H1 (cell line): ENCODE measurements around the gene ITGB2. TPM values are rescaled to one million over a fixed set of nuclear protein-coding genes. Genes with fewer than 3 reads are reported as not detected.

Source experiments
- CTCF ChIA-PET: fragments of 300-600 bp; sonication (Branson Sonifier 250); formaldehyde crosslinking; loops from one replicate; lab custom pipeline; 2021; ENCODE audit not compliant: partially characterized antibody; lab: Charles Lee
- POLR2A ChIA-PET: fragments of 300-600 bp; sonication (Branson Sonifier 250); formaldehyde crosslinking; loops from one replicate; lab custom pipeline; 2021; ENCODE audit warnings: inconsistent platforms; ENCODE audit not compliant: partially characterized antibody; lab: Charles Lee
- DNase-seq, 2 experiments: peaks; one replicate each; pipeline versions ENCODE4 v3.0.0 to v3.0.0-alpha.2; 2010 to 2022; ENCODE audit warnings: low spot score in 2 of 2, low read depth in 1 of 2, mixed read lengths in 1 of 2
- FAIRE-seq: peaks from 2 replicates; lab custom pipeline; 2011; peaks lifted over from hg19 to GRCh38; lab: Jason Lieb, UNC
- H2AFZ ChIP-seq: 2 replicates; pipeline ENCODE4 v1.8.1; 2012; ENCODE audit warnings: low read length, inconsistent platforms
- H2AK5ac ChIP-seq: 2 replicates; pipeline ENCODE4 v1.6.1; 2013; ENCODE audit warnings: low read depth, low read length
- H2BK120ac ChIP-seq: replicated peaks from 2 replicates; pipeline ENCODE3; 2013; ENCODE audit warnings: low read depth, low read length, inconsistent platforms
- H2BK12ac ChIP-seq: 2 replicates; pipeline ENCODE4 v1.6.1; 2013; ENCODE audit warnings: low read depth, low read length
- H2BK15ac ChIP-seq: 2 replicates; pipeline ENCODE4 v1.6.1; 2013; ENCODE audit warnings: low read length
- H2BK20ac ChIP-seq: 2 replicates; pipeline ENCODE4 v1.6.1; 2013; ENCODE audit warnings: low read length
- H2BK5ac ChIP-seq: 2 replicates; pipeline ENCODE4 v1.6.1; 2013; ENCODE audit warnings: low read depth, low read length
- H3K14ac ChIP-seq: 2 replicates; pipeline ENCODE4 v1.6.1; 2013; ENCODE audit warnings: inconsistent platforms; ENCODE audit not compliant: insufficient read length
- H3K18ac ChIP-seq: 2 replicates; pipeline ENCODE4 v1.6.1; 2013; ENCODE audit warnings: low read length; ENCODE audit errors: extremely low read depth
- H3K23ac ChIP-seq: 2 replicates; pipeline ENCODE4 v1.6.1; 2013; ENCODE audit warnings: inconsistent platforms; ENCODE audit not compliant: insufficient read length
- H3K23me2 ChIP-seq: 2 replicates; pipeline ENCODE4 v1.6.1; 2013; ENCODE audit warnings: low read depth, low read length
- H3K27ac ChIP-seq: 2 replicates; pipeline ENCODE4 v1.6.1; 2011; ENCODE audit warnings: low read depth, low read length, inconsistent platforms
- H3K27me3 ChIP-seq, 4 experiments: replicated peaks in 1 of 4; 1 replicate in 1 of 4; 2 replicates in 3 of 4; pipeline versions ENCODE4 v1.6.1 to v1.8.1; 2011 to 2013; ENCODE audit warnings: low read length in 3 of 4, mild to moderate bottlenecking in 3 of 4, inconsistent platforms in 2 of 4, mixed read lengths in 2 of 4, moderate library complexity in 1 of 4; ENCODE audit not compliant: control insufficient read depth in 3 of 4, insufficient read depth in 3 of 4; ENCODE audit errors: extremely low read depth in 1 of 4
- H3K36me3 ChIP-seq, 4 experiments: 2 replicates each; pipeline versions ENCODE4 v1.6.1 to v1.8.1; 2011 to 2013; ENCODE audit warnings: mild to moderate bottlenecking in 4 of 4, low read length in 3 of 4, moderate library complexity in 2 of 4, control low read depth in 1 of 4, inconsistent platforms in 1 of 4; ENCODE audit not compliant: insufficient read depth in 4 of 4, control insufficient read depth in 2 of 4
- H3K4ac ChIP-seq: replicated peaks from 2 replicates; pipeline ENCODE3; 2013; ENCODE audit warnings: low read length, low read depth, mixed read lengths, inconsistent platforms; ENCODE audit not compliant: insufficient read length
- H3K4me1 ChIP-seq, 4 experiments: replicated peaks in 1 of 4; 1 replicate in 1 of 4; 2 replicates in 3 of 4; pipeline versions ENCODE4 v1.6.1 to v1.8.1; 2011 to 2013; ENCODE audit warnings: low read length in 3 of 4, inconsistent platforms in 2 of 4, mixed read lengths in 1 of 4; ENCODE audit not compliant: insufficient read depth in 4 of 4, control insufficient read depth in 3 of 4
- H3K4me2 ChIP-seq, 2 experiments: 2 replicates each; pipeline versions ENCODE4 v1.6.1 to v1.8.1; 2011 to 2013; ENCODE audit warnings: low read depth in 2 of 2, low read length in 2 of 2, control low read depth in 1 of 2, inconsistent platforms in 1 of 2, mild to moderate bottlenecking in 1 of 2; ENCODE audit not compliant: insufficient read depth in 1 of 2
- H3K4me3 ChIP-seq, 4 experiments: fragments of 200-600, 300-600 bp in 1 of 4; sonication (generic), shearing (Covaris generic), sonication (Bioruptor Twin) in 1 of 4; 2 replicates each; pipeline versions ENCODE4 v1.5.1 to v1.8.1; 2011 to 2016; ENCODE audit warnings: low read length in 4 of 4, low read depth in 3 of 4, control low read depth in 2 of 4, inconsistent platforms in 2 of 4, mild to moderate bottlenecking in 2 of 4, mixed read lengths in 1 of 4, moderate library complexity in 1 of 4; ENCODE audit not compliant: insufficient read depth in 2 of 4; ENCODE audit errors: extremely low read depth in 1 of 4
- H3K56ac ChIP-seq: replicated peaks from 2 replicates; pipeline ENCODE3; 2013; ENCODE audit warnings: low read depth, mild to moderate bottlenecking, mixed read lengths, low read length, inconsistent platforms; ENCODE audit not compliant: insufficient read length
- H3K79me1 ChIP-seq: 2 replicates; pipeline ENCODE4 v1.6.1; 2013; ENCODE audit warnings: low read depth, low read length, control low read depth
- H3K79me2 ChIP-seq, 2 experiments: 2 replicates each; pipeline versions ENCODE4 v1.6.1 to v1.8.1; 2012 to 2013; ENCODE audit warnings: low read length in 2 of 2, mild to moderate bottlenecking in 2 of 2, inconsistent platforms in 1 of 2; ENCODE audit not compliant: insufficient read depth in 2 of 2, control insufficient read depth in 1 of 2
- H3K9ac ChIP-seq, 4 experiments: replicated peaks in 1 of 4; 1 replicate in 1 of 4; 2 replicates in 3 of 4; pipeline versions ENCODE4 v1.6.1 to v1.8.1; 2011 to 2013; ENCODE audit warnings: low read depth in 3 of 4, low read length in 3 of 4, control low read depth in 2 of 4, mild to moderate bottlenecking in 2 of 4, moderate library complexity in 2 of 4, inconsistent platforms in 1 of 4; ENCODE audit errors: extremely low read depth in 1 of 4
- H3K9me3 ChIP-seq, 2 experiments: 2 replicates each; pipeline versions ENCODE4 v1.6.1 to v1.8.1; 2012 to 2013; ENCODE audit warnings: mild to moderate bottlenecking in 2 of 2, moderate library complexity in 2 of 2, control low read depth in 1 of 2, inconsistent platforms in 1 of 2, low read depth in 1 of 2, low read length in 1 of 2, mixed read lengths in 1 of 2; ENCODE audit not compliant: insufficient read depth in 2 of 2
- H4K20me1 ChIP-seq, 2 experiments: replicated peaks in 1 of 2; 2 replicates each; pipeline versions ENCODE3 to v1.8.1; 2011 to 2013; ENCODE audit warnings: inconsistent platforms in 2 of 2, low read length in 2 of 2, mild to moderate bottlenecking in 1 of 2; ENCODE audit not compliant: insufficient read depth in 2 of 2, control insufficient read depth in 1 of 2
- H4K5ac ChIP-seq: 2 replicates; pipeline ENCODE4 v1.6.1; 2013; ENCODE audit warnings: low read length, low read depth, mixed read lengths, inconsistent platforms; ENCODE audit not compliant: insufficient read length
- H4K8ac ChIP-seq: 2 replicates; pipeline ENCODE4 v1.8.0; 2013; ENCODE audit warnings: mild to moderate bottlenecking, moderate library complexity, low read length, inconsistent platforms; ENCODE audit not compliant: insufficient read depth; ENCODE audit errors: extremely low read depth
- H4K91ac ChIP-seq: replicated peaks from 2 replicates; pipeline ENCODE3; 2013; ENCODE audit warnings: low read length, mixed read lengths, inconsistent platforms; ENCODE audit not compliant: insufficient read length
- CEBPB ChIP-seq: IDR thresholded peaks from 2 replicates; pipeline ENCODE4 v1.6.1; 2012; ENCODE audit warnings: low read depth, low read length
- CHD2 ChIP-seq: IDR thresholded peaks from 2 replicates; pipeline ENCODE4 v1.6.1; 2012; ENCODE audit warnings: low read length, improper control_type of control experiment
- CTBP2 ChIP-seq: IDR thresholded peaks from 2 replicates; pipeline ENCODE4 v1.7.0; 2011; ENCODE audit warnings: borderline replicate concordance, mild to moderate bottlenecking, moderate library complexity, mixed read lengths, low read length; ENCODE audit not compliant: insufficient read depth, insufficient read length
- MAFK ChIP-seq: IDR thresholded peaks from 2 replicates; pipeline ENCODE4 v1.6.1; 2012; ENCODE audit warnings: low read depth, mild to moderate bottlenecking, improper control_type of control experiment, low read length
- RNF2 ChIP-seq: fragments of 200-900, 300-1000 bp; sonication (generic); IDR thresholded peaks from 2 replicates; pipeline ENCODE4 v1.7.1; 2016; ENCODE audit warnings: borderline replicate concordance, low read depth, mild to moderate bottlenecking, antibody characterized with exemption, low read length; ENCODE audit not compliant: poor library complexity, severe bottlenecking; ENCODE audit errors: missing control alignments
- SIN3A ChIP-seq, 2 experiments: IDR thresholded peaks in 1 of 2; conservative IDR thresholded peaks in 1 of 2; 2 replicates each; pipeline ENCODE4 v1.6.1; 2011 to 2012; ENCODE audit warnings: low read length in 2 of 2, improper control_type of control experiment in 1 of 2, low read depth in 1 of 2, mild to moderate bottlenecking in 1 of 2
- SP4 ChIP-seq: IDR thresholded peaks from 2 replicates; pipeline ENCODE4 v1.6.1; 2012; ENCODE audit warnings: low read length, inconsistent platforms
- SRF ChIP-seq: IDR thresholded peaks from 2 replicates; pipeline ENCODE4 v1.6.1; 2011; ENCODE audit warnings: mild to moderate bottlenecking, low read depth, low read length, moderate library complexity
- TBP ChIP-seq: IDR thresholded peaks from 2 replicates; pipeline ENCODE4 v1.6.1; 2011; ENCODE audit warnings: low read depth, low read length, improper control_type of control experiment
- ZNF274 ChIP-seq: IDR thresholded peaks from 2 replicates; pipeline ENCODE4 v1.7.0; 2012; ENCODE audit warnings: low read length, borderline replicate concordance; ENCODE audit errors: extremely low read depth
- WGBS, 2 experiments: shearing (Covaris generic) in 1 of 2; methylation state at CpG; one replicate each; pipeline versions ENCODE4 v1.1.6 to v1.1.7; 2013 to 2015; ENCODE audit warnings: low lambda C conversion rate in 2 of 2, mixed read lengths in 2 of 2, inconsistent platforms in 1 of 2, low coverage in 1 of 2, missing lambda C conversion rate in 1 of 2; ENCODE audit not compliant: insufficient replicate concordance in 2 of 2, insufficient coverage in 1 of 2, insufficient read length in 1 of 2; ENCODE audit errors: extremely low coverage in 1 of 2, missing lambda C conversion rate in 1 of 2; 5-methylcytosine and 5-hydroxymethylcytosine counted together
- polyA plus RNA-seq, 7 experiments: library from polyadenylated mRNA; depleted of rRNA in 3 of 7; stranded (reverse) in 5 of 7; unstranded in 2 of 7; fragments of >200 nt in 5 of 7; fragments of 200-250 nt in 2 of 7; gene quantifications; 1 replicate in 5 of 7; 2 replicates in 1 of 7; 4 replicates in 1 of 7; pipeline versions ENCODE4 v1.2.1 to v1.2.3, GENCODE V29; 2011 to 2013; ENCODE audit warnings: missing spikeins in 2 of 7, mixed read lengths in 2 of 7
- total RNA-seq: library from RNA; stranded (reverse); fragmentation: NEBNext Ultra II Directional; extraction: Animal tissue kit (Norgen Biotek cat#: 25700); gene quantifications from 2 replicates; pipeline ENCODE4 v1.2.1, GENCODE V29; 2021

ITGB2 gene
- total and polyA plus RNA-seq, 2 of the 8 experiments (the other 6 are each of a cell fraction or from before 2014, with no cell fraction given), result 0.24 to 0.63 TPM

- Histone ChIP-seq H3K27me3 (peaks cover 25 to 88% (median 70%) of the 10 kb centered on the region in 4 experiments), H2AFZ (no peak overlapping the region), H3K36me3 (peaks cover 0 to 4% (median 0%) of the 10 kb centered on the region in 4 experiments; a peak in 1 of 8 replicates), H2AK5ac (no peak overlapping the region), H4K8ac (no peak overlapping the region), H2BK120ac (no peak overlapping the region), H3K18ac (no peak overlapping the region), H2BK12ac (peak overlapping the region; percentile 75; the same call in 1 of the 2 replicates), H4K91ac (no peak overlapping the region), H3K9ac (no peak overlapping the region), H3K79me2 (no peaks in the 10 kb centered on the region), H3K27ac (no peak overlapping the region), H3K4me1 (peaks cover 0 to 30% (median 20%) of the 10 kb centered on the region in 4 experiments; a peak in 5 of 7 replicates), H3K79me1 (no peaks in the 10 kb centered on the region), H3K56ac (no peak overlapping the region), H3K4ac (no peak overlapping the region), H4K5ac (no peak overlapping the region), H4K20me1 (peaks cover 0 to 3% of the 10 kb centered on the region in 2 experiments), H2BK20ac (0 out of 2 replicates have a peak overlapping the region, but pooled peaks have one; percentile 72), H3K9me3 (no peaks in the 10 kb centered on the region), H3K23me2 (peaks cover 7% of the 10 kb centered on the region; the same call in 1 of the 2 replicates), H3K23ac (no peak overlapping the region), H3K4me2 (no peak overlapping the region), H3K4me3 (no peak overlapping the region), H2BK5ac (no peak overlapping the region), H3K14ac (no peak overlapping the region), H2BK15ac (peak overlapping the region; percentile 95; the same call in 1 of the 2 replicates)
- ChIA-PET CTCF (interaction anchor here (1.4 to 1.5 kb wide), 2 partner anchors 18 to 37 kb away, joined by 3 to 10 read pairs; no protein-coding TSS in a partner anchor), POLR2A (interaction anchor here (1.3 to 2.4 kb wide), 3 partner anchors 10 to 144 kb away, joined by 3 to 7 read pairs (median 5); partner anchors contain the start of genes ADARB1, PTTG1IP and SLX9)
- DNase-seq (no peak), FAIRE-seq (no peak)
- TF ChIP-seq RNF2 (no peak), CTBP2 (no peak), TBP (no peak), SIN3A (conservative IDR thresholded peaks at IDR 0.05 in 1 of 2, IDR thresholded peaks at IDR 0.05 in 1 of 2; ENCODE audit: low read depth in 1 of 2, low read length in 2 of 2) (no peak), ZNF274 (no peak), MAFK (no peak), CHD2 (no peak), SP4 (no peak), SRF (no peak), CEBPB (no peak)
- 58% methylated on average over 7 of the region's 9 CpGs; no CpG with 5 or more reads in 1 of the 2 experiments for WGBS, 2 experiments
Measured at GRCh38 chr21:44929799-44930542, 9.3 kb upstream of the ITGB2 start.
